D721Med (cell line): ENCODE data around the gene TFEB.

Source experiments
- DNase-seq: peaks from one replicate; pipeline ENCODE4 v3.0.0; 2011; ENCODE audit warnings: low spot score; ENCODE audit not compliant: insufficient read length
- FAIRE-seq: peaks from 2 replicates; lab custom pipeline; 2011; peaks lifted over from hg19 to GRCh38; lab: Jason Lieb, UNC
- CTCF ChIP-seq: IDR thresholded peaks from 2 replicates; pipeline ENCODE4 v1.5.1; 2012; ENCODE audit warnings: mild to moderate bottlenecking, control low read depth; ENCODE audit not compliant: insufficient read depth; ENCODE audit errors: missing control alignments

Gene TFEB

DNA sequence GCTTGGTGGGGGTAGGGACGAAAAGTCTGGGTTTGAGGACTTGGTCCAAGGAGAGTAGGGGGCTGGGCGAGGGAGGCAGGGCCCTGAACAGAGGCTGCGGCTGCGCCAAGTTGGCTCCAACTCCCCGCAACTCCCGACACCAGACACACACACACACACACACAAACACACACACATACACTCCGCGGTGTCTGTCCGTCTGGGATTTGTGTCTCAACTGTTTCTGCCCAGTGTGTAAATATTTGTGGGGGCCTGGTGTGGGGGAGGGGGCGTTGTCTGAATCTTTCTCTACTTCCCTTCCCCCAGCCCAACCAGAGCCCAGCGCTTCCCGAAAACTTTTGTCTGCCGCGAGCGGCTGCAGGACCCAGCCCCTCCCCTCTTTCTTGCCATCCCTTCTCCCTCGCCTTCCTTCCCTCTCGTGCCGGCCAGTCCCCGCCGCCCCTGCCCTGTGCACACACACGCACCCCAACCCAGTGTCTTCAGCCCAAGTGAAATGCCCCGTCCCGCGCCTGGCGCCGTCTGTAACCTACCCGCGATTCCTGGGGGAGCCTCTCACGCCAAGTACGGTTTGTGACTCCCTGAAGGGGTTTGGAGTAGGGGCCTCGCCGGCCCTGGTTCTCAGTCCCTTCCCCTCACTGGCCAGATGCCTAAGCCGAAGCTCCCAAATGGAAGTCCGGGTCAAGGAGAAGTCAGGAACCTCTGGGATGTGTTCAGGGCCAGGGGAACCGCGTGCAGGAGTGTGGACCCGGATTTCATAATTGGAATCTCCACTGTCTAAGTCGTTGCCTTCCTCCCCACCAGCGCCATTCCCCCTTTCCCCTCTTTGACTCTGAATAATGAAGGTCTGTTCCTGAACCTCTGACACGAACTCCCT, 96.2 kb downstream of the TFEB start:
- no peak for TF ChIP-seq CTCF
- FAIRE-seq (no peak), DNase-seq (no peak)

GRCh38 chr6:41638002-41638934, 97.1 kb downstream of the TFEB start, which contains the start of gene MDFI:
Gene MDFI (plus strand): TSS chr6:41638468. CDS start chr6:41638750, 282 bp downstream.
- no peak for TF ChIP-seq CTCF
- no peak for FAIRE-seq
- DNase-seq: no peak

- DNase-seq (no peak), FAIRE-seq (no peak)
- TF ChIP-seq CTCF: no peak
Observed at GRCh38 chr6:41637194-41638001, 98.0 kb downstream of the TFEB start.

- DNase-seq (no peak), FAIRE-seq (no peak)
Observed at GRCh38 chr6:41636833-41637193, 98.6 kb downstream of the TFEB start.

DNA sequence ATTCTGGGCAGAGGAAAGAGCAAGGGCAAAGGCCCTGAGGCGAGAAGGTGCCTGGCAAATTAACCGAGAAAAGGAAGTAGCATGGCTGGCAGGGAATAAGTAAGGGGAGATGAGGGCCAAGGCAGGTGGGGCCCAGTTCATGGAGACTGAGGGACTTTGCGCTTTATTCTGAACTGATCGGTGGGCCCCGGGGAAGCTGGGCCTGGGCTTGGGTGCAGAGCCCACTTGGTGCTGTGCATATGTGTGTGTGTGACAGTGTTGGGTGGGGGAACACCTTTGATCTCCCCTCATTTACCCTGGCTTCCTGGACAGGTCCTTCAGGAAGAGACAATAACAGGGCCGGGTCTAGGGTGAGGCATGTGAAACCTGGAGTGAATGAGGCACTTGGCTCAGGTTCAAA, 100.0 kb downstream of the TFEB start:
- TF ChIP-seq CTCF: no peak
- no peak for FAIRE-seq
- DNase-seq: no peak

More at GRCh38 chr6:41636833-41637193, 98.6 kb downstream of the TFEB start:
- TF ChIP-seq CTCF: no peak

DNA sequence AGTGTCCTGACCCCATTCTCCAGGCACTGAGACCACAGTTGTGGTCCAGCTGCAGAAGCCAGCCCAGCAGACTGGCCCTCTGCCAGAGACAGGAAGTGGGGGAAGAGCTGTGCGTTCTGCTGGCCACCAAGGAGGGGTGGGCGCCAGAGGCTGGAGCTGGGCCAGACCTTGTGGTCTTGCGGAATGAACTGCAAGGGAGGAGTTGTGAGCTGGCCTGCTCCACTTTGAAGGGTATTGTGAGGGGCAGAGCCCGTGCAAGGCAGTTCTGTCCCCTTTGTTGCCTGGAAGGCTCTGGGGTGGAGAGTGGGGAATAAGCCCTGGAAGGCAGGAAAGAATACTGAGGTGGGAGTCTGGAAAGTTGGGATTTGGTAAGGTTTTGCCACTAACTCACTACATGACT, 100.8 kb downstream of the TFEB start:
- FAIRE-seq (no peak), DNase-seq (no peak)
- TF ChIP-seq CTCF: no peak
